Choroid plexus epithelial cell (primary cell): ENCODE results near the gene TDRD1.

Experiments
- DNase-seq: peaks from one replicate; pipeline ENCODE4 v3.0.0-alpha.2; 2010; ENCODE audit warnings: low read depth
- H3K4me3 ChIP-seq: 2 replicates; pipeline ENCODE4 v1.5.1; 2011; ENCODE audit warnings: low read depth, mild to moderate bottlenecking, control low read depth, low read length, moderate library complexity
- CTCF ChIP-seq: conservative IDR thresholded peaks from 2 replicates; pipeline ENCODE4 v1.5.1; 2011; ENCODE audit warnings: low read depth, mild to moderate bottlenecking, control low read depth, inconsistent platforms, low read length, moderate library complexity

TDRD1 gene

GRCh38 chr10:114242235-114242634 lies 63.1 kb downstream of the TDRD1 start:
- no peak for TF ChIP-seq CTCF
- H3K4me3 ChIP-seq: no peak overlapping the region
- DNase-seq: no peak

GRCh38 chr10:114243661-114244060 lies 64.5 kb downstream of the TDRD1 start:
- TF ChIP-seq CTCF: no peak
- H3K4me3 ChIP-seq: no peak overlapping the region
- DNase-seq: no peak

GRCh38 chr10:114244126-114244525 lies 65.0 kb downstream of the TDRD1 start:
- no peak for TF ChIP-seq CTCF
- no peak for DNase-seq
- no peak overlapping the region for H3K4me3 ChIP-seq

- no peak for TF ChIP-seq CTCF
These were observed 66.1 kb downstream of the TDRD1 start for GRCh38 chr10:114245121-114245791.

GRCh38 chr10:114246679-114247305 lies 67.6 kb downstream of the TDRD1 start:
- no peak overlapping the region for H3K4me3 ChIP-seq

More at GRCh38 chr10:114245121-114245791, 66.1 kb downstream of the TDRD1 start:
- no peak overlapping the region for H3K4me3 ChIP-seq
- no peak for DNase-seq

GRCh38 chr10:114250236-114250635 lies 71.1 kb downstream of the TDRD1 start:
- no peak overlapping the region for H3K4me3 ChIP-seq
- TF ChIP-seq CTCF: no peak
- no peak for DNase-seq

More at GRCh38 chr10:114246679-114247305, 67.6 kb downstream of the TDRD1 start:
- DNase-seq: no peak
- TF ChIP-seq CTCF: no peak

GRCh38 chr10:114250716-114251115 lies 71.6 kb downstream of the TDRD1 start:
- no peak overlapping the region for H3K4me3 ChIP-seq
- no peak for TF ChIP-seq CTCF
- no peak for DNase-seq
